GM18909 (cell line): ENCODE data around the gene ASAP2.

Experiments used
- ATAC-seq: cut with Tn5 transposase; IDR thresholded peaks from one replicate; pipeline ENCODE4 v1.9.1; 2021; ENCODE audit warnings: mild to moderate bottlenecking; ENCODE audit not compliant: unreplicated experiment, poor library complexity

The ASAP2 gene

DNA sequence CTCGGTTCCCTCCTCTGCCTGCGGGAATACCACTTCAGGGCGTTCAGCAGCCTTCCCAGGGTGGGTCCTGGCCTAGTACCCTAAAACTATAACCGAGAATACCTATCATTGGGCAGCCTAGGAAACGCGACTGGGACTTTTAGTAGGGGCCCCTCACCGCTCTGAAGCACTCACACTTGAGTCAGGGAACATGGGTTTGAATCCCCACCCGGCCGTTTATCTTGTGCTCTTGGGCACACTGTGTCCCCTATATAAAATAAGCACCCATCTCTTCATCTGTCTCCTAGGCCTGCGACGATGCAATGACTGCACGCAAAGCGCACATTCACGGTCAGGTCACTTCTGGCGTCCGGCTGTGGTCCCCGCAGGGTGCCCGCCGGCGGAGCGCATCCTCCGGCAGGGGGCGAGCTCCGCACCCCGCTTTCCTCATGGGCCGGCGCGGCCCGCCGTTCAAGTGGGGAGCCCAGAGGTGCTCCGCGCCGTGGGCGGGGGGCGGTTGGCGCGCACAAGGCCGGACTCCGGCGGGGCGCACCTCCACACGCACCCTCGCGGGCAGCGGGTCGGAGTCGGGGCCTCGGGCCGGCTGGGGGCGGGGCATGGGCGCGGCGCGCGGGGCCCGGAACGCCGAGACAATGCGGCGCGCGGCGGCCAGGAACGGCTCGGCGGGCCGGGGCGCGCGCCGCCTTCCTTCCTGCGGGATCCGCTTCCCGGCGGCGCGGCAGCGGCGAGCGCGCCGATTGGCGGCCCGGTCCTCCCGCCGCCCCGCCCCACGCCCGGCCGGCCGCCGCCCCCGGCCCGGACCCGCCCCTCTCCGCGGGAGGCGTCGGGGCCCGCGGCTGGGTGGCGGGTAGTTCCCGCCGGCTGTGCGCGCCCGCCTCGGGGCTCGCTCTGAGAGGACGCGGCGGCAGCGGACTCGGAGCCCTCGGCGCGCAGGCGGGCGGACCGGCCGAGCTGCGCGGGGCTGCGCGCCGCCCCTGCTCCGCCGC lies at the start of gene ASAP2:
TSS of gene ASAP2 (plus strand) at position 850 of the 986 bp plus-strand sequence. CDS start 293 bp downstream, outside the sequence.
- ATAC-seq: peak; percentile 61

DNA sequence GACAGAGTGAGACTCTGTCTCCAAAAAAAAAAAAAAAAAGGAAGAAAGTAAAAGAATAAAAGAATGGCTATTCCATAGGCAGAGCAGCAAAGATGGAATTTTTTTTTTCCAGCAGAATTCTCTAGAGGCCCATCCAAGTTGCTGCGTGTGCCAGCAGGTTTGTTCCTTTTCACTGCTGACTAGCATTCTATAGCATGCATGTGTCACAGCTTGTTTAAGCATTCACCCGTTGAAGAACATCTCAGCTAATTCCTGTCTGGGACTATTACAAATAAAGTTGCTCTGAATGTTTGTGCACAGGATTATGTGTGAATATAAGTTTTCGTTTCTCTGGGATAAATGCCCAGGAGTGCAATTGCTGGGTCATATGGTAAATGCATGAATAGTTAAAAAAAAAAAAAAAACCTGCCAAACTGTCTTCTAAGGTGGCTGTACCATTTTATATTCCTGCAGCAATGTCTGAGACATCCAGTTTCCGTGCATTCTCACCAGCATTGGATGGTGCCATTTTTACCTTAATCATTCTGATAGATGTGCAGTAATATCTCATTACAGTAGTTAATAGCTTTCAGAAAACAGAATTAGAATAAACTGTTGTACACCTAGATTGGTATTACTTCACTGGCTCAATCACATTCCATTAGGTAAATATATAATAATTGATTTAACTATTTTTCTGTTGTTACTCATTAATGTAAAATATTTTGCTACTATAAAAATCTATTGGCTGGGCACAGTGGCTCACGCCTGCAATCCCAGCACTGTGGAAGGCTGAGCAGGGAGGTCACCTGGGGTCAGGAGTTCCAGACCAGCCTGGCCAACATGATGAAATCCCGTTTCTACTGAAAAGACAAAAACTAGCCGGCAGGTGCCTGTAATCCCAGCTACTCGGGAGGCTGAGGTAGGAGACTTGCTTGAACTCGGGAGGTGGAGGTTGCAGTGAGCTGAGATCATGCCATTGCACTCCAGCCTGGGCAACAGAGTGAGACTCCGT lies 47.5 kb upstream of the ASAP2 start:
- no peak for ATAC-seq

DNA sequence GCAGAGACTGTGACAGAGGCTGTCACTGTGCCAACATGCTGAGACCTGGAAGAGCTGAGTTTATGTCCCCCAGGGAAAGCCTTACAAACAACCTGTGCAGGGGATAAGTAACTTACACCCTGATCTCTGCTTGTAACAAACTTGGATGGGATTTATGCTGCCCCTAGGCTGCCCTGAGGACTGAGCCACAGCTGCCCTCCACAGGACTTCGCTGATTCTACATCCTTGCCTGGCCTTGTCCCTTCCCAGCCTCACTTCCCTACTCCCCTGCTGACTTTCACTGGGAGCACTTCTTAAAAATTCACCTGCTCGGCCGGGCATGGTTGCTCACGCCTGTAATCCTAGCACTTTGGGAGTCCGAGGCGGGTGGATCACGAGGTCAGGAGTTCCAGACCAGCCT lies 45.9 kb upstream of the ASAP2 start:
- no peak for ATAC-seq

DNA sequence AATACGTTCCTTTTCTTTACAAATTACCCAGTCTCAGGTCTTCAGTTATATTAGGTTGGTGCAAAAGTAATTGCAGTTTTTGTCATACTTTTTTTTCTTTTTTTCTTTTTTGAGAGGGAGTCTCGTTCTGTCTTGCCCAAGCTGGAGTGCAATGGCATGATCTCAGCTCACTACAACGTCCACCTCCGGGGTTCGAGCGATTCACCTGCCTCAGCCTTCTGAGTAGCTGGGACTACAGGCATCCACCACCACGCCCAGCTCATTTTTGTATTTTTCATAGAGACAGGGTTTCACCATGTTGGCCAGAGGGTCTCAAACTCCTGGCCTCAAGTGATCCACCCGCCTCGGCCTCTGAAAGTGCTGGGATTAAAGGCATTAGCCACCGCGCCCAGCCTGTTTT lies 43.8 kb upstream of the ASAP2 start:
- no peak for ATAC-seq

DNA sequence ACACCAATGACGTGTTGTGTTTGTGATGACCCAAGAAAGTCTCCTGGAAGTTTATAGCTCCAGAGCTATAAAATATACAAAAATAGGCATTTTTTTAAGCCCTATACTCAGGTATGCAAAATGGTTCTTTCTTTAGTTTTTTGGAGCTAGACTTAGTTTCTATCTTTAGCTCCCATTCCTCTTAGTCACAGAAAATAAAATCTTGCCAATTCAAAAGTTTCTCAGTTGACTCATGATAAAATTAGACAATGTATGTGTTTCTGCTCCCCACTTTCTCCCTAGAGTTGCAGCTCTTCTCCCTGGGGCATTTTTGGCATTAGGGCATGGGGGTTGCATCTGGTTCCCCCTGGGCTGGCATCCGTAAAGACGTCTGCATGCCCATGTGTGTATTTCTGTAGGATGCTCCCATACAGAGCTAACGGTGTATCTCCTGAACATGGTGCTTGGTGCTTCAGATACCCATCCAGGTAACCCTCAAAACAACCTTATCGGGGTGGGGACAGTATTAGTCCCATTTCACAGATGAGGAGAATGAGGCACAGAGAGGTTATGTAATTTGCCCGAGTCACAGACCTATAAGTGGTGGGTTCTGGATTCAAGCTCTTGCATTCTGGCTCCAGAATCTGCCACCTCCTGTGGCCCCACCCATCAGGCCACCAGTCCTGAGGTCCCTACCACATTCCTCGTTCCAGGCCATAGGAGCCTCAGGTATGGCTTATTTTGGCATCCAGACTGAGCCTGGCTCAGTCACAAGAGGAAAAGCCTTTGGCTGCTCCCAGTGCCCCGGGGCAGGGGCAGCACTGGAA lies 43.1 kb upstream of the ASAP2 start:
- ATAC-seq: no peak

DNA sequence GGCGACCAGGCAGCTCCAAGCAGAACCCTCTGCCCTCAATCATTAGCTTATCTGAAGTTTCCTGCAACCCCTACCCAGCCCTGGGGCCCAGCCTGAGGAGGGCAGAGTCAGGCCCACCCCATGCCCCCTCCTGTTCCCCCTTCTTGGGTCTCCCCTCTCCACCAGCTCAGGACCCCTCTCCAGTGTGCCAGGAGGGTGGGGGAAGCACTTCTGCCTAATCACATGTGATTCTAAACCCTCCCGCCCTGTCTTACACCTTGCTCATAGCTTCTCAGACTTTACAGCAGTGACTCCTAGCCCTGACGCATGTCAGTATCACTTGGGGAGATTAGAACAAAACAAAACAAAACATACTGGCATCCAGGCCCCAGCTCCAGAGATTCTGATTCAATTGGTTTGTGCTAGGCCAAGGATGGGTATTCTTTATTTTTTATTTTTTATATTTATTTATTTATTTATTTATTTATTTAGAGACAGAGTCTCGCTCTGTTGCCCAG lies 42.5 kb upstream of the ASAP2 start:
- no peak for ATAC-seq

DNA sequence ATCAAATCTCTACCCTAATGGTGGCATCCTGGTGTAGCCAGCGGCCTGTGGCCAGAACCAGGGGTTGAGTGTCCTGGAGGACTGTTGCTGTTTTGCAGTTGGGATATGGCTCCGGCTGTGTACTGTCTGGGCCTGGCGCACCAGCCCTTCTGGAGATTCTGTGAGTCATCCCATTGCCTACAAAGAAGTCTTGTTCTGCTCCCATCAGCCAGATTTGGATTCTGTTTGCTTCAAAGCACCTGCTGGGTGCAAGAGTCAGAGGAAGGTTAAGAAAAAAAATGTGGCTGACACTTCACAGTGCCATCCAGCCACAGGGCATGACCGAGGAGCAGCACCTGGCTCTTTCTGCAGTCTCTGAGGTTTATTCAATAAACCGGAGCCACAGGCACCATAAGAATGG lies 41.0 kb upstream of the ASAP2 start:
- no peak for ATAC-seq

DNA sequence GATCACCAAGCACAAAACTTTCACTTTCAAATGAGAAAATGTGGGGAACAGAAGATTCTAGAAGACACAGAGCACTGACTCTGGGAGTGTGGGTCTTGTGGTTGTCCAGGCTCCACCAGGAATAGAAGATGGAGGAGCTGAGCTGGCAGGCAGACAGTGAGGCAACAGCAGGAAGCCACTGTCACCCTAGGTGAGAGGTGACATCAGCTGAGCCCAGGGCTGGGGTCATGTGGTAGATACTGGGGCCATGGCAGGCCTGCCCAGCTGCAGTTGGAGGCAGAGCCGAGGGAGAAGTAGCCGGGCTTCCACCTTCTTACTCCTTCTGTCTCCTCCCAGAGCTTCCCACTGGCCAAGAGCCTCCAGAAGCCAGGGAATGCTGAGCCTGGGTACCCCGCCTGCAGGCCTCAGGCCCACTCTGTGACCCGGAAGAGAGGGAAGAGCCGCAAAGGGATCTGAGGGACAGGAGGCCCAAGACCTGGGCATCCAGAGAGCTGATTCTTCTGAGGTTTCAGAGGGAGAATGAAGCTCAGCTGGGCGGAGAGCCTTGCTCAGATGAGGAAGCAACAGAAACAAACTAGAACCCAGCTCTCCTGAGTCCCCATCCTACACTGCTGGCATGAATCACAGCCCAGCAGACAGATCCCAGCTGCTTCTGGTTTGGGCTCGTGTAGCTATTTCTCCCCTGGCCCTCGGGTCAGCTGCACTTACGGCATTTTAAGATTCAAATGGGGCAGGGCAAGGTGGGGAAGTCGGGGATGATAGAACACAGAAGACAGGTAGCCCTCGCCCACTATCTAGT lies 39.8 kb upstream of the ASAP2 start:
- ATAC-seq: no peak

DNA sequence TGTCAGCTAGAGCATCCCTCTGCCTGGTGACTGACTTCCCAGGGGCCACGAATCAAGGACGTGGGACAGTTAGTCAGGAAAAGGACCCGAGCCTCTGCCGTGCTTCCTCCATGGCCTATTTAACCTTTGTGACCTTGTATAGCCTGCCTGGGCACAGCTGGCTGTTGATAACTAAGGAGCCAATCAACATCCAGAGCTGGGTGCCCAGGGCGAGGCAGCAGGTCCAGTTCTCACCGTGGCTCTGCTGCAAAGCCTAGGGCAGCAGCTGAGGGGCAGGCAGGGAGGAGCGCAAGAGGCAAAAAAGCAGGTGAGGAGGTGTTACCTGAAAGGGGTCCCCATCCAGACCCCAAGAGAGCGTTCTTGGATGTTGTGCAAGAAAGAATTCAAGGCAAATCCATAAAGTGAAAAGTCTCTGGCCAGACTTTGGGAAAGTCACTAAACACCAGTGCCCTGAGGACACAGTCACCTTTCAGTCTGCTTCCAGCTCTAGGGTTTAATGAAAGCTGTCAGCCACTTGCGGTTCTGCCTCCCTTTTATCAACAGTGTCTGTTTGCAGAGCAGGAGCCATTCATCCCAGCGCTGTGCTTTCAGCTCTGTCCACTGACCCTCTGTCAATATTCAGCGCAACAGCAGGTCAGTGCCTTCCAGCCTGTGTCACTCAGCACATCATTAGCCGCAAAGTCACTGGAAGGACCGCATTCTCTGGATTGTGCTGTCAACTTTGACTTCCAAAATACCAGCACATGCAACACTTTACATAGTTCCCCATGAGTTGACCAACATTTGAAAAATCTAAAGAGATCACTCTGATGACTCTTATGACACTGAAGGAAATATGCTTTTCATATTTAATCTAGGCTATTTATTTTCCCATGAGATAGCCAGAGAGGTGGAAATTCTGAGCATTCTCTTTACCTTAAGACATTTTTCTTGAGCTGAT lies 38.6 kb upstream of the ASAP2 start:
- no peak for ATAC-seq

DNA sequence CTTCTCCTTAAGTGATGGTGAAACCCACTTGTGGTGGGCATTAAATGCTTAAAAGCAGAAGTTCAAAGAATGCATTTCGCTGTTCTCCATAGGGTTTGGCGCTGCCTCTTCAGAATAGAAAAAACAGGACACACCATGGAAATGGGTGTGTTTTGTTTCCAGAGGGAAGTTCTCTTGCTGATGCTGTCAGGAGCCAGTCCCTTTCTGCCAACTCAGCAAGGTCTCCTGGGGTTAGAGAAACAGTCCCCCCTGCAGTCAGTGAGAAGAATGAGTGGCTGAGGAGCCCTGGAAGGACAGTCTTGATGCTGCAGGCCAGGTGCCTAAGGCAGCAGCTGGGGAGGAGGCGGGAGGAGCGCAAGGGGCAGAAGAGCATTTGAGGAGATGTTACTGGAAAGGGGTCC lies 37.8 kb upstream of the ASAP2 start:
- no peak for ATAC-seq

DNA sequence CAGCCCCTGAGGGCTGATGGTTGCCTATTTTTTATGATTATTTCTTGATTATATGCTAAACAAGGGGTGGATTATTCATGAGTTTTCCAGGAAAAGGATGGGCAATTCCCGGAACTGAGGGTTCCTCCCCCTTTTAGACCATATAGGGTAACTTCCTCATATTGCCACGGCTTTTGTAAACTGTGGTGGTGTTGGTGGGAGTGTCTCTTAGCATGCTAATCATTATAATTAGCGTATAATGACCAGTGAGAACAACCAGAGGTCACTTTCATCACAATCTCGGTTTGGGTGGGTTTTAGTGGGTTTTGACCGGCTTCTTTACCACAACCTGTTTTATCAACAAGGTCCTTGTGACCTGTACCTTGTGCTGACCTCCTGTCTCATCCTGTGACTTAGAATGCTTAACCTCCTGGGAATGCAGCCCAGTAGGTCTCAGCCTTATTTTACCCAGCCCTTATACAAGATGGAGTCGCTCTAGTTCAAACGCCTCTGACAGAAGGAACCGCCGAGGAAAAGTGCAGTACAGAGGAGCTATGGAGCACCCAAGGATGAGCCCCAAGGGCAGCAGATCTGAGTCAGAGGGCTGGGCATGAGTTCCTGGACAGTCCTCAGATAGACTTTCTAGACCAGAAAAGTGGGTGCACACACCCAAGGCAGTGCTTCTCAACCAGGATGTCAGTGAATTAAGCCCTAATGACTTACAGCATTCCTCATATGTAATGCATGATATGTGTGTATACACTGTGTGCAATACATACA lies 37.1 kb upstream of the ASAP2 start:
- ATAC-seq: no peak

DNA sequence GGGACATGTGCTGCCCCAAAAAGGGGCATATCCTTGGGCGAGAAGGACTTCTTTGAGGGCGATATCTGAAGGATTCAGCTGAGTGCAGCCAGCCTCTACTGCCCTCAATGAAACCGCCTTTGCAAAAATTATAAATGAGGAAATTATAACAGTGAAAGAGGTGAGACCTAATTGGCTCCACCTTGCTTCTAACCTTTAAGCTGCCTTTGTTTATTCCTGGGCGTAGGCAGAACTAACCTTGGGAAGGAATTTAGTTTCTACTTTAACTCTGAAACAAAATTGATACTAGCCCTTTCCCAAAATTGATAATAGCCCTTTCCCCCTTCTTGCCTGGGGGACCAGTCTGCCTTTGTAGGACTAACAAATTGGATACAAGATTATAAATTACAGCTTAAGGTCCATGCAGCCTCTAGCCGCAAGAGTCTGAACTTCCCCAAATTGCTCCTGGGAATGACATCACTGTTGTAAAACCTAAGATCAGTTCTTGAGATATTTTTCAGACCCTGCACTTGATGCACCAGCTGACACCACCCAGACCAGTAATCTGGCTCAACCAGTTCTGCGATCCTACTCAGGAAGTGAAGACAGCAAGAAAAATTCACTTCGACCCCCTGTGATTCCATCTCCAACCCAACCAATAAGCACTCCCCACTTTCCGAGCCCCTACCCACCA lies 36.0 kb upstream of the ASAP2 start:
- ATAC-seq: no peak

DNA sequence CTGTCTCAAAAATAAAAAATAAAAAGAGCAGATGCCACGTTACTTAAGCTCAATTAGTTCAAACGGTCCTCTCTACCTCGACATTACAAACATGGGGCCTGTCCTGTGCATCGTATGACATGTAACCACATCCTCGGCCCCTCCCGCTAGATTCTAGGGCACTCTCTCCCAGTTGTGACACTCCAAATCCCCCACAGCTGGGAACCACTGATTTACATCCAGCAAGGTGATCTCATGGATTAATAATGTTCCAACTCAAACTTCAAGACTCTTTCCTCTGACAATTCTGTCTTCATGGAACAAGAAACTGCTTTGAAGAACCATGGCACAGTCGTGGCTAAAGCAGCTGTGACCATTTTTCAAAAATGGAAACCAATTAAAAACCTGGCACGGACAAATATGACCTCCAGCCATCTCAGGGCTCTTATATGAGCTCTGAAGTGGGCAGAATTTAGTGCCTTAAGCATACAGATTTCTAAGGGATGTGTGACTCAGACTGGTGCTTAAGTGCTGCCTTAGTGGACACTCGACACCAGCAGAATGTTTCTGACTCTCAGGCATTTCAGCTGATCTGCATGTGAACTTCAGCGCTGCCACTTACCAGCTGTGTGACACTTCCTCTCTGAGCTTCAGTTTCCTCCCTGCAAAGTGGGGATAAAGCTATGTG lies 31.7 kb upstream of the ASAP2 start:
- ATAC-seq: no peak

DNA sequence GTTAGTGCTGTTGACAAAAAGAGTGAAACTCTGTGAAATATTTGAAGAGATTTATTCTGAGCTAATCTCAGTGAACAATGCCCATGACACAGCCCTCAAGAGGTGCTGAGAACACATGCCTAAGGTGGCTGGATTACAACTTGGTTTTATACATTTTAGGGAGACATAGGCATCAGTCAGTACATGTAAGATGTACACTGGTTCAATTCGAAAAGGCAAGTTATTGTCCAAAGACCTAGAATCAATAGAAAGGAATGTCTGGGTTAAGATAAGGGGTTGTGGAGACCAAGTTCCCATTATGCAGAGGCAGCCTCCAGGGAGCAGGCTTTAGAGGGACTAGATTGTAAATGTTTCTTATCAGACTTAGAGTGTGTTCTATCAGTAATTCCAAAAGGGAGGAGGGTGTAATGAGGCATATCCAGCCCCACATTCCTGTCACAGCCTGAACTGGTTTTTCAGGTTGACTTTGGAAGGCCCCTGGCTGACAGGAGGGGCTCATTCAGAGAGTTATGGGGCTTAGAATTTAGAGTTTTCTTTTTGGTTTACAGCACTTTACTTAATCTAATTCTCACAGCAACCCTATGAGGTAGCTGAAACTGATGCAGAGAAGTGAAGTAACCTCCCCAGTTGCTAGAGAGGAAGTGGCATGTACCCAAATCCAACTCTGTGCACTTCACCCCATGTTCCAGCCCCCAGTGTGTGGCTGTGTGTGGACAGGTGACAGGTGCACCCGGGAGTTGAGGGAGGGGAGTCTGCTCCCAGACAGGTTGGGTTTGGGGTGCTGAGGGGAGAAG lies 28.3 kb upstream of the ASAP2 start:
- ATAC-seq: peak; percentile 57

DNA sequence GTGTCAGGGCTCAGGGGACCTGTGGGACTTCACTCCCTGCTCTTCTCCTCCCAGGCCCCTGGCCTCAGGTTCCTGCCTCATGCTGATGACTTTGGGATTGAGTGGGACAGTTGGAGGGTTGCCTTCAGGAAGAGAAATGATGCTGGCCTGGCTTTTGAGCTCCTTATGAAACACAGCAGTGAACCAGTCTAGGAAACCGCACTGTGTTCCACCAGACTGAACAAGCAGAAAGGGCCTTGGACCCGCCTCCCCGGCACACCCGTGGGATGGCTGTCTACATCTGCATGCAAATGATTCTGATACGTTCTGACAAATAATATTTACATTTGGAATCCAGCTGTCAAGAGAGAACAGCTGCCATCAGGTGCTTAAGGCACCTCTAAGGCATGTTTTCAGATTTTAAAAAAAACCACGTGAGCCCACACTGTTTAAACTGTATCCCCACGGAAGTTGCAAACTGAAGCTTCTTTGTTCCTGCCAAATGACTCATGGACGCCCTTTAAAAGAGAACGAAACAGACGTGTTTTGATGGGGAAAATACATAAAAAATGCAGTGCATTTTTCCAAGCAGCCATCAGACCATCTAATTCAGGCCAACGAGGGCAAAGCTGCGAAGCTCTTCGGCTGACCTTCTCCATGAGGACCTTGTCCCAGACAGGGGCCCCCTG lies 27.6 kb upstream of the ASAP2 start:
- ATAC-seq: peak; percentile 47
